ENCODE measurements around the gene CCDC88C. TPM values are rescaled to one million over a fixed set of nuclear protein-coding genes. Genes with fewer than 3 reads are reported as not detected.

The CCDC88C gene
- total RNA-seq, 1 experiment from 2014 or later, result 29.8 TPM

DNA sequence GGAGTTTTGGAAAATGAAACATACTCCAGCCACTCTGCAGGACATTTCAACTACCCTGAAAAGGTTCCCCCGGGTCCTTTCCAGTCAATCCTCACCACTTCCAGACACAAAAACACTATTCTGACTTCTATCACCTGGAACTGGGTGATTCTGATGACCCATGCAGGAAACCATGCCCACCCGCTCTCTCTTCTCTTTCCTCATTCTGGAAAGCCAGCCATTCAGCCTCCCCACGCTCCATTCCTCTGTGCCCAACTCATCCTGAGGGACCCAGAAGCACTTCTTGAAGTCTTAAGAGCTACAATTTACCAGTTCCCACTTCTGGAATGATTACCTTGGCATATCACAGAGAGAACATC is 3.2 kb downstream of the CCDC88C start:
- ChIA-PET CTCF (interaction anchor here (2.1 kb wide), 1 partner anchor 91 kb away, joined by 8 read pairs; no protein-coding TSS in a partner anchor), POLR2A (no interaction called here)
- Histone ChIP-seq H3K27me3 (replicated peaks; ENCODE audit: control insufficient read depth, insufficient read depth, low read length) (no peaks in the 10 kb centered on the region), H3K36me3 (ENCODE audit: control insufficient read depth, insufficient read depth, low read length) (peaks cover 3% of the 10 kb centered on the region; the same call in 1 of the 2 replicates), H3K4me3 (ENCODE audit: low read depth, low read length) (no peak overlapping the region), H3K9me3 (no peaks in the 10 kb centered on the region), H3K4me1 (peaks cover 35% of the 10 kb centered on the region)
- H3K4me1 Mint-ChIP-seq (ENCODE audit: low read depth, unreplicated experiment), result peaks cover 16% of the 10 kb centered on the region
- H3K27me3 Mint-ChIP-seq (ENCODE audit: insufficient read depth, unreplicated experiment), result no peaks in the 10 kb centered on the region
- intact Hi-C loops (cut with micrococcal nuclease; ENCODE audit: unreplicated experiment), result no loop called here
- no peaks in the 10 kb centered on the region for H3K9me3 Mint-ChIP-seq (ENCODE audit: unreplicated experiment)
- TF ChIP-seq, protein P1, sequence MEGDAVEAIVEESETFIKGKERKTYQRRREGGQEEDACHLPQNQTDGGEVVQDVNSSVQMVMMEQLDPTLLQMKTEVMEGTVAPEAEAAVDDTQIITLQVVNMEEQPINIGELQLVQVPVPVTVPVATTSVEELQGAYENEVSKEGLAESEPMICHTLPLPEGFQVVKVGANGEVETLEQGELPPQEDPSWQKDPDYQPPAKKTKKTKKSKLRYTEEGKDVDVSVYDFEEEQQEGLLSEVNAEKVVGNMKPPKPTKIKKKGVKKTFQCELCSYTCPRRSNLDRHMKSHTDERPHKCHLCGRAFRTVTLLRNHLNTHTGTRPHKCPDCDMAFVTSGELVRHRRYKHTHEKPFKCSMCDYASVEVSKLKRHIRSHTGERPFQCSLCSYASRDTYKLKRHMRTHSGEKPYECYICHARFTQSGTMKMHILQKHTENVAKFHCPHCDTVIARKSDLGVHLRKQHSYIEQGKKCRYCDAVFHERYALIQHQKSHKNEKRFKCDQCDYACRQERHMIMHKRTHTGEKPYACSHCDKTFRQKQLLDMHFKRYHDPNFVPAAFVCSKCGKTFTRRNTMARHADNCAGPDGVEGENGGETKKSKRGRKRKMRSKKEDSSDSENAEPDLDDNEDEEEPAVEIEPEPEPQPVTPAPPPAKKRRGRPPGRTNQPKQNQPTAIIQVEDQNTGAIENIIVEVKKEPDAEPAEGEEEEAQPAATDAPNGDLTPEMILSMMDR (IDR thresholded peaks at IDR 0.05; ENCODE audit: insufficient read depth in 1 of 2, low read depth in 1 of 2, low read length in 1 of 2, severe bottlenecking in 1 of 2, unreplicated experiment in 1 of 2), result no peak
- BruUV-seq (replicated peaks), result no TSS peak
- peaks cover 26% of the 10 kb centered on the region for H3K36me3 Mint-ChIP-seq (ENCODE audit: insufficient read depth, unreplicated experiment)
- DNase-seq, result no peak
- H3K4me3 Mint-ChIP-seq (ENCODE audit: unreplicated experiment), result peak overlapping the region; percentile 29
- peak overlapping the region; percentile 49 for H3K27ac Mint-ChIP-seq (ENCODE audit: unreplicated experiment)

- no TSS peak for BruUV-seq (replicated peaks)
- peaks cover 30% of the 10 kb centered on the region for H3K4me1 ChIP-seq
- intact Hi-C loops (cut with micrococcal nuclease; ENCODE audit: unreplicated experiment), result no loop called here
- TF ChIP-seq, protein P1 (IDR thresholded peaks at IDR 0.05; ENCODE audit: insufficient read depth in 1 of 2, low read depth in 1 of 2, low read length in 1 of 2, severe bottlenecking in 1 of 2, unreplicated experiment in 1 of 2), result no peak
- peaks cover 23% of the 10 kb centered on the region for H3K36me3 Mint-ChIP-seq (ENCODE audit: insufficient read depth, unreplicated experiment)
- DNase-seq, result peak; percentile 63 to 78
- H3K9me3 Mint-ChIP-seq (ENCODE audit: unreplicated experiment), result no peaks in the 10 kb centered on the region
- H3K27me3 Mint-ChIP-seq (ENCODE audit: insufficient read depth, unreplicated experiment), result no peaks in the 10 kb centered on the region
- no peaks in the 10 kb centered on the region for H3K9me3 ChIP-seq
- H3K36me3 ChIP-seq (ENCODE audit: control insufficient read depth, insufficient read depth, low read length), result peaks cover 3% of the 10 kb centered on the region; the same call in 1 of the 2 replicates
- peaks cover 16% of the 10 kb centered on the region for H3K4me1 Mint-ChIP-seq (ENCODE audit: low read depth, unreplicated experiment)
- H3K4me3 Mint-ChIP-seq (ENCODE audit: unreplicated experiment), result peak overlapping the region; percentile 7
- H3K4me3 ChIP-seq (ENCODE audit: low read depth, low read length), result no peak overlapping the region
- H3K27me3 ChIP-seq (replicated peaks; ENCODE audit: control insufficient read depth, insufficient read depth, low read length), result no peaks in the 10 kb centered on the region
- ChIA-PET POLR2A (no interaction called here), CTCF (interaction anchor here (1.0 to 2.1 kb wide), 2 partner anchors 11 to 90 kb away, joined by 3 to 8 read pairs; no protein-coding TSS in a partner anchor)
- H3K27ac Mint-ChIP-seq (ENCODE audit: unreplicated experiment), result peak overlapping the region; percentile 49
These were observed 3.8 kb downstream of the CCDC88C start for GRCh38 chr14:91413547-91414474.

- ChIA-PET CTCF (interaction anchor here (1.0 to 2.1 kb wide), 2 partner anchors 12 to 89 kb away, joined by 3 to 8 read pairs; no protein-coding TSS in a partner anchor), POLR2A (no interaction called here)
- TF ChIP-seq, protein P1 (IDR thresholded peaks at IDR 0.05; ENCODE audit: insufficient read depth in 1 of 2, low read depth in 1 of 2, low read length in 1 of 2, severe bottlenecking in 1 of 2, unreplicated experiment in 1 of 2), result no peak
- H3K27me3 ChIP-seq (replicated peaks; ENCODE audit: control insufficient read depth, insufficient read depth, low read length), result no peaks in the 10 kb centered on the region
- Mint-ChIP-seq H3K27me3 (ENCODE audit: insufficient read depth, unreplicated experiment) (no peaks in the 10 kb centered on the region), H3K4me1 (ENCODE audit: low read depth, unreplicated experiment) (peaks cover 16% of the 10 kb centered on the region), H3K36me3 (ENCODE audit: insufficient read depth, unreplicated experiment) (peaks cover 16% of the 10 kb centered on the region), H3K9me3 (ENCODE audit: unreplicated experiment) (no peaks in the 10 kb centered on the region), H3K27ac (ENCODE audit: unreplicated experiment) (no peak overlapping the region), H3K4me3 (ENCODE audit: unreplicated experiment) (no peak overlapping the region)
- intact Hi-C loops (cut with micrococcal nuclease; ENCODE audit: unreplicated experiment), result no loop called here
- no peaks in the 10 kb centered on the region for H3K9me3 ChIP-seq
- H3K4me1 ChIP-seq, result peaks cover 30% of the 10 kb centered on the region
- H3K4me3 ChIP-seq (ENCODE audit: low read depth, low read length), result no peak overlapping the region
- no peak for DNase-seq
- BruUV-seq (replicated peaks), result no TSS peak
- H3K36me3 ChIP-seq (ENCODE audit: control insufficient read depth, insufficient read depth, low read length), result peaks cover 5% of the 10 kb centered on the region; the same call in 1 of the 2 replicates
These were observed 4.7 kb downstream of the CCDC88C start for GRCh38 chr14:91412939-91413338.
